Fibroblast of skin of left quadriceps (primary cell): Measurements from ENCODE around the gene SLC25A42.
"Not testable (repeated sequence)": the region's sequence is repeated elsewhere in the genome, so short reads cannot be mapped to it uniquely, and the experiment has no call there.

ENCODE experiments used
- DNase-seq, 2 experiments: peaks; one replicate each; pipeline ENCODE4 v3.0.0-alpha.2; 2013; ENCODE audit warnings: low read depth in 2 of 2

SLC25A42 gene

DNA sequence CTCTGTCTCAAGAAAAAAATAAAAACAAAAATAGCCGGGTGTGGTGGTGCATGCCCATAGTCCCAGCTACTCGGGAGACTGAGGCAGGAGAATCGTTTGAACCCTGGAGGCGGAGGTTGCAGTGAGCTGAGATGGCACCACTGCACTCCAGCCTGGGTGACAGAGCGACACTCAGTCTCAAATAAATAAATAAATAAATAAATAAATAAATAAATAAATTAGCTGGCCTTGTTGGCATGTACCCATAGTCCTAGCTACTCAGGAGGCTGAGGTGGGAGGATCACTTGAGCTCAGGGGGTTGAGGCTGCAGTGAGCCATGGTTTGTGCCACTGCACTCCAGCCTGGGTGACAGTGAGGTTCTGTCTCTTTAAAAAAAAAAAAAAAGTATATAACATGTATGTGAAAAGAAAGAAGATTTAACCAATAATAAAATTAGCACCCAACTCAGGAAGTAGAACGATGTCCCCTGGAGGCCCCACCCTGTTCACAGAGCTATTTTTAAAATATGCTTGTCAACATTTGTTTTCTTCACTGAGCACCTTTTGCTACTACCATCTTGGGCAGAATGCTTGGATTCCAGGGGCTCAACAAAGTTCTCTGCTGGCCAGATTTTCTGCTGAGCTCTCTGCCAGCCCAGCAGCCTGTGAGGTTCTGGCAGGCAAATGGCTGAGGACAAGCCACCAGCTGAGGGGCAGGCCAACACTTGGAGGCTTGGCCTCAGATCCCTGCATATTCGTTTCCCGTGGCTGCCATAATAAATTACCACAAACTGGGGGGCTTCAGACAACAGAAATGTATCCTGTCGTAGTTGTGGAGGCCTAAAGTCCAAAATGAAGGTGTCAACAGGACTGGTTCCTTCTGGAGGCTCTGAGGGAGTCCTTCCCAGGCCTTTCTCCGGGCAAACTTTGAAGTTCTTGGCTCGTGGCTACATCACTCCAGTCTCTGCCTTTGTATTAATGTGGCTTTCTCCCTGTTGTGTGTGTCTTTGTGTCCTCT lies 5.2 kb downstream of the SLC25A42 start:
- DNase-seq = no peak

DNA sequence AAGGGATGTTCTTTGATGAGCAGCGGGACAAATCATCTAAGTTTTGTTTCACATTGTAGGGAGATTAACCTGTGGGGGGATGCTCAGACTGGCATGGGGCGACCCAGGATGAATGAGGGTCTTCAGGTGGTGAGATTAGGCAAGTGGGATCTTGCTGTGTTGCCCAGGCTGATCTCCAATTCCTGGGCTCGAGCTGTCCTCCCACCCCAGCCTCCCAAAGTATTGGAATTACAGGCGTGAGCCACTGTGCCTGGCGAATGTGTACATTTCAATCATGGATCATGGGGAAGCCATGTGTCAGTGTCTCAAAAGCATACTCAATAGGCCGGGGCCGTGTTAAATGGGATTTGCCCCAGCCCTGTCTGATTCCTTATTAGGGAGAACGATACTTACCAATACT lies 8.1 kb downstream of the SLC25A42 start:
- DNase-seq = no peak

DNA sequence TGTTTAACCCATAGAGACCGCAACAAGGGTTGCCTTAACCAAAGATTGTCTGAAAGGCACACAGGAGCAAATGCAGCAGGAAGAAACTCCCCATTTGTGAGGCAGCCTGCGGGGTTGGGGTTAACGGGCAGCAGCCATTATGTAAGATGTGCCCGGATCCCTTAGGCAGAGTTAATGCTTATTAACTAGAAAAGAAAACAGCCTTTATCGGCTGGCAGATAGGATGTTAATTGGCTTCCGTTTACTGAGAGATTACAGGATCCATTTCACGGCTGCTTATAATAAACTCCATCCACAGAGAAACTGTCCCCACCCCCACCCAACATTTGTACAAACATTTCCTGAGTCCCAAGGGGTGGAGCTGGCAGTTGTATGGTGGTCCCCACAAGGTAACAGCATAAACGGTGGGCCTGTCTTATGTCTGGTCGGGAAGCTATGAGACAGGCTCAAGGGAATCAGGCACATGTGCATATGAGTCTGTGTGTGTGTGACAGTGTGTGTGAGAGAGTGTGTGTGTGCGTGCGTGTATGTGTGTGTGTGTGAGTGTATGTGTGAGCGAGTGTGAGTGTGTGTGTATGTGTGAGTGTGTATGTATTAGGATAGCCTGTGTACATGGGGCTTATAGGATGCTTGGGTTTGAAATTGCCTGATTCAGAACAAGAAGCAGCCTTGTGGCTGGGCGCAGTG lies 10.5 kb downstream of the SLC25A42 start:
- DNase-seq = no peak

DNA sequence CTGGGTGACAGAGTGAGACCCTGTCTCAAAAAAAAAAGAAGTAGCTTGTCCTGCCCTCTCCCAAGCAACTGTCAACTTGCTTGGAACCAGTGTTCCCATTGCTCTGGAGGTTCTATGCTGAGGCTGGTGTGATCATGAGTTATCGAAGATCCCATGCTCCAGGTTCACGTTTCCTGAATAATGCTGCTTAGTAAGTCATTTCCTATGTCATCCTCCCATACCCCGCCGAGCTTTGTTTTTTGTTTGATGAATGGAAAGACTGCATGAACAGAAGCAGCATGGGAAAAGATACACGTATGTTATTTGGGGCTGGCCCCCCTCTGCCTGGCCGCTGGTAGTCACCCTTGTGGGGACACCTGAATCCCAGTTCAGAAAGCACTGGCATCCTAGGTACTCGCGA lies 11.3 kb downstream of the SLC25A42 start:
- DNase-seq = no peak

DNA sequence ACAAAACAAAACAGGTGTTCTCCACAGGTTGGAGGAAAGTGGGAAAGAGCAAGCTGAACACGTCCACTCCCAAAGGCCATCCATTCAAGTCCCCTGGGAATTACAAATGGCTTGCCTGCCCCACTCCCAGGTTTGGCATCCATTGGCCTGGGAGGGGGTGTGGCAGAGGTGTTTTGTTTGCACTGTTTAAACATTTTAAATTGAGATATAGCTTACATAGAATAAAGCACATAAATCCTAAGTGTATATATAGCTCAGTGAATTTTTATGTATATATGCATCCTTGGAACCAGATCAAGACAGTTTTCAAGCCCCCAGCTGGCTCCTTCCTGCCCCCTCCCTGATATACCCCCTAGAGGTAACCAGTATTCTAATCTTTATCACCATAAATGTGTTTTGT lies 12.7 kb downstream of the SLC25A42 start:
- no peak for DNase-seq

DNA sequence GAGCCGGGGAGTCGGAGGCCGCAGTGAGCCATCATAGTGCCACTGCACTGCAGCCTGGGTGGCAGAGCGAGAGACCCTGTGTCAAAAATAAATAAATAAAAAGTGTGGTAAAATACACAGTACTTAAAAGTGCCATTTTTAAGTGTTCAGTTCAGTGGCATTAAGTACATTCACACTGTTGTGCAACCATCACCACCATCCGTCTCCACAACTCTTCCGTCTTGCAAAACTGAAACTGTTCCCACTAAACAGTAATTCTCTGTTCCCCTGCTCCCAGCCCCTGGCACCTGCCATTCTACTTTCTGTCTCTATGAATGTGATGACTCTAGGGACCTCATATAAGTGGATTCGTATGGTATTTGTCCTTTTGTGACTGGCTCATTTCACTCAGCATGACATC lies 13.3 kb downstream of the SLC25A42 start:
- DNase-seq = no peak

DNA sequence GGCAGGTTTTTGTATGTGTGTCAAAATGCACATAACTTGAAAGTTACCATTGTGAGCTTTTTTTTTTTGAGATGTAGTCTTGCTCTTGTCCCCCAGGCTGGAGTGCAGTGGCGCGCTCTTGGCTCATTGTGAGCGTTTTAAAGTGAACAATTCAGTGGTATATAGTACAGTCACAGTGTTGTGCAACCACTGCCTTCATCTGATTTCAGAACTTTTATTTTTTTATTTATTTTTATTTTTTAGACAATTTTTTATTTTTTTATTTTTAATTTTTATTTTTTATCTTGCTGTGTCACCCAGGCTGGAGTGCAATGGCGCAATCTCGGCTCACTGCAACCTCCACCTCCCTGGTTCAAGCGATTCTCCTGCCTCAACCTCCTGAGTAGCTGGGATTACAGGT lies 15.0 kb downstream of the SLC25A42 start:
- DNase-seq = no peak

DNA sequence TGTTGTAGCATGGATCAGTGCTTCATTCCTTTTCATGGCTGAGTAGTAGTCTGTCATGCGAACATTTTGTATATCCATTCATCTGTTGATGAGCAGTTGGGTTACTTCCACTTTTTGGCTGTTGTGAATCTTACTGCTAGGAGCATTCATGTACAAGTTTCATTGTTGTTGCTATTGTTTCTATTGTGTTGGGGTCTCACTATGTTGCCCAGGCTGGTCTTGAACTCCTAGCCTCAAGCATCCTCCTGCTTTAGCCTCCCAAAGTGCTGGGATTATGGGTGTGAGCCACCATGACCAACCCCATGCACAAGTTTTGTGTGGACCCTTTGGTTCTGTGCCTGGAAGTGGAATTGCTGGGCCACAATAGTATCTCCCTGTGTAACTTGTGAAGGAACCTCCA lies 15.8 kb downstream of the SLC25A42 start:
- DNase-seq = no peak

DNA sequence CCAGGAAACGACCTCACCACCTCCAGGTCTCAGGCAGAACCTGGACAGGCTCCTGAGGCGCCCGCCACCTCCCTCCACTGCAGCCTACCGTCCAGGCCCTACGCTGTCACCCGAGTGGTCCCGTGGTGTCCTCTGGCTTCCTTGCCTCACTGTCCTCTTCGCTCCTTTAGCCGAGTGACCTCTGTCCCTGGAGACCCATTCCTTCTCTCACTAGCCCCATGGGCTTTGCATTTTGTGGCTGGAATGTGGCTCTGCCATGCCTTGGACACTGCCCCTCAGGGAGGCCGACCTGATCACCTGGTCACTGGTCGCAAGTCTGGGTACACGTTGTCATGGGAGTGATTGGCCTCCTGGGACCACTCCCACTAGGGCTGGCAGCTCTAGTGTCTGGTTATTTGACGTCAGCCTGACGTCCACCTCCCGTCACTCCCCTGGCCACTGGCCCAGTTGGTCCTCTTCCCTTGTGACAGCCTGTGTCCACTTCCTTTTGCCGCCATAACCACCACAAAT lies 17.9 kb downstream of the SLC25A42 start:
- no peak for DNase-seq

DNA sequence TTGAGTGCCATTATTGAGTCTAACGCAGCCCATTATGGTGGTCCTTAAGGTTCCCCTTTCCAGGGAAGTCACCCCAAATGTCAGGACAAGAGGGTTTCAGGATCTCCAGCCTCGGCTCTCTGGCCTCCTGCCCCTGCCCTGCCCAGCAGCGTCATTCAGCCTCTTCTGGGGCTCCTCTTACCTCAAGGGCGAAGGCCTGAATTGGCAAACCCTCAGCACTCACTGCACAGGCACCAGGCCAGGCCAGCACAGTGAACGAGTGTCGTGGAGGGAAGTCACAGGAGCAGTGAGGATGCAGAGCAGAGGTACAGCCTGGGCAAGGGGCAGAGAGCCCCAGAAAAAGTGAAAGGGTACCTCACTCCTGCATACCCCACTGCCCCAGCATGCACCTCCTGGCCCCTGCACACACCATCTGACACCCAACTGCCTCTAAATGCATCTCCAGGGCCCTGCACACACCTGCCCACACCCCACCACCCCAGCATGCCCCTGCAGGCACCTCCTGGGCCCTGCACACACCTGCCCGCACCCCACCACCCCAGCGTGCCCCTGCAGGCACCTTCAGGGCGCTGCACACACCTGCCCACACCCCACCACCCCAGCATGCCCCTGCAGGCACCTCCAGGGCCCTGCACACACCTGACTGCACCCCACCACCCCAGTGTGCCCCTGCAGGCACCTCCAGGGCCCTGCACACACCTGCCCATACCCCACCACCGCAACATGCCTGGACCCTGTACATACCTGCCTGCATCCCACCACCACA lies 19.8 kb downstream of the SLC25A42 start:
- no peak for DNase-seq

DNA sequence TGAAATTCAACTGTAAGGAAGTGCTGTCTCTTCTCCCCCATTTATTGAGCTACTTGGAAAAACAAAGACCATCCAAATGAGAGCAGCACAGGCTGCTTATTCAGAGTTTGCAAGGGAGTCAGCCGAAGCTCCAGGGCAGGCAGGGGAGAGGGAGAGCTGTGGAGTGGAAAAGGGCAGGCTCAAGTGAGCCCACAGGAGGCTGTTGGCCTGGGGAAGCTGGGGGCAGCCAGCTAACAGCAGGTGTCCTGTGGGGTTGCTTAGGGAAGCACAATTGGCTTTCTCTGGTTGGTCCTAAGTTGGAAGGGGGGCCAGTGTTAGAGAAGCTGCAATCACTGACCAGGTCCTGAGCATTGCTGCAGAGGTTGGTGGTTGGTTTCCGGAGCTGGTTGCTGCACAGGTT lies 23.9 kb downstream of the SLC25A42 start:
- DNase-seq = no peak

DNA sequence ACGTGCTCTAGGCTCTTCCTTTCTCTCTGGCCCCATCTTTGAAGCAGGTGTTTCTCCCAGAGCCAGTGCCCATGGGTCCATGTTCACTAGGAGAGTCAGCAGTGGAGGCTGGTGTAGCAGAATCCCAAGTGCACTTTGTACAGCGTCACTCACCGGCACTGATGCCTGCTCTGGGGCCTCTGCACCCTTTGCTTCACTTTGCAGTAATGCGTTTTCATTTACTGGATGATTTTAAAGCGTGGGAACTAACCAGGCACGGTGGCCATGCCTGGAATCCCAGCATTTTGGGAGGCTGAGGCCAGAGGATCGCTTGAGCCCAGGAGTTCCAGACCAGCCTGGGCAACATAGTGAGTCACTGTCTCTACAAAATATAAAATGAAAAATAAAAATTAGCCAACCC lies 30.7 kb downstream of the SLC25A42 start:
- DNase-seq = no peak

DNA sequence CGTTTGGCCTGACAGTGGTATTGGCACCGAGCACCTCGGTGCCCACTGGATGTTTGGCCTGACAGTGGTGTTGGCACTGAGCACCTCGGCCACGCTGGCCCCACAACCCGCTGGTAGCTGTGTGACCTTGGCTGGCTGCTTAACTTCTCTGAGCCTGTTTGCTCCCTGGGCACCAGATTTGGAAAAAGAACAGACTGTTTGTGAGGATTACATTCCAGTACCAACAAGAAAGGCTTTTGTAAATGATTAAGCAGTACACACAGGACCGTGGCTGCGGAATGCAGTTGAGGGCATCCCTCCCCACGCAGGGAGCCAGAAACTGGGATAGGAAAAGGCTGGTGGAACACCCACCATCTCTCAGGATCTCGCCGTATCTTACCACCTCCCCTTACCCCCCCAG lies 31.9 kb downstream of the SLC25A42 start:
- DNase-seq = no peak

DNA sequence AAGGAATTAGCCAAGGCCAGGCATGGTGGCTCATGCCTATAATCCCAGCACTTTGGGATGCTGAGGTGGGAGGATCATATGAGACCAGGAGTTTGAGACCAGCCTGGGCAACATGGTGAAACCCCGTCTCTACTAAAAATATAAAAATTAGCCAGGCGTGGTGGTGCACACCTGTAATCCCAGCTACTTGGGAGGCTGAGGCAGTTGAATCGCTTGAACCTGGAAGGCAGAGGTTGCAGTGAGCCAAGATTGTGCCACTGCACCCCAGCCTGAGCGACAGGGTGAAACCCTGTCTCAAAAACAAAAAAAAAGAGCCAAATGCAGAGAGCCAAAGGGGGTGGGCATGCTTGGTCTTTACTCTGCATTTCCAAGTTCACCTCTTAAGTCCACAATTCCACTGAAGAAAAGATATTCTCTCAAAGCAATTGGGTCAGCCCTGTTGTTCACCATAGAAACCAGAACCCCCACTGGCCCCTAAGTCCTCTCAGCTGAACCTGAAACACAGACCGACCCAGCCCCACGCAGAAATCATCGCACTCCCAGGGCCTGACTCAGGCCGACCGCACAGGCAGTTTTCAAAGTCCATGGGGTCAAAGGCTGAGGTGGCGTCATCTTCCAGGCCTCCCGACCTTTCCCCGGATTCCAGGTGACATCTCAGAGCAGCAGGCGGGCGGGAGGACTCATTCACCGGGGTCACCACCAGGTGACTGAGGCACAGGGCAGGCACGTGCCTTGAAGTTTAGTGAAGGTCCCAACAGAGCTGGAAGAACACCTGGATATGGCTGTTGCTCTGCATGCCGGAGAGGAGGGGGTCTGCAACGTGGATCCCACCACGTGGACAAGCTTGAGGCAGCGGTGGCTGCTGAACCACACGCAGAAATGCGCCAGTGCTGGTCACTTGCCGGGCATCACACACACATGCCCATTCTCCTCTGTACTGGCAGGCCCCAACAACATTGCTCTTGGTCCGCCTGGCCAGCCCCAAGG lies 33.1 kb downstream of the SLC25A42 start:
- DNase-seq = no peak

DNA sequence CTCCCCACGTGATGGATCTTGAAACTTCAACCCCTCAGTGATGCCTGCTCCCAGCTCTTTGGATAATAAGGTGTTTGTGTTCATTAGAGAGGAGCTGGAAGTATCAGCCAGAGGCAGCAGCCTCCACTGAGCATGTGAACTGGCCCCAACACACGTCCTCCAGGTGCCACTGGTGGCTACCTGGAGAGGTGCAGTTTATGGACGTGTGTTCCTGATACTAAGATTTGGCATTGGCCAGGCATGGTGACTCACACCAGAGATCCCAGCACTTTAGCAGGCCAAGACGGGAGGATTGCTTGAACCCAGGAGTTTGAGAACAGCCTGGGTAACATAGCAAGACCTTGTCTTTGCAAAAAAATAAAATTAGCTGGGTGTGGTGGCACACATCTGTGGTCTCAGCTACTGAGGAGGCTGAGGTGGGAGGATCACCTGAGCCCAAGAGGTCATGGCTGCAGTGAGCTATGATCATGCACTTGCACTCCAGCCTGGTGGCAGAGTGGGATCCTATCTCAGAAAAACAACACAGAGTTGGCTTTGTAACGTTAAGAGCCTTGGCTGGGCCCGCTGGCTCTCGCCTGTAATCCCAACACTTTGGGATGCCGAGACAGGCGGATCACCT lies 34.4 kb downstream of the SLC25A42 start:
- no peak for DNase-seq

DNA sequence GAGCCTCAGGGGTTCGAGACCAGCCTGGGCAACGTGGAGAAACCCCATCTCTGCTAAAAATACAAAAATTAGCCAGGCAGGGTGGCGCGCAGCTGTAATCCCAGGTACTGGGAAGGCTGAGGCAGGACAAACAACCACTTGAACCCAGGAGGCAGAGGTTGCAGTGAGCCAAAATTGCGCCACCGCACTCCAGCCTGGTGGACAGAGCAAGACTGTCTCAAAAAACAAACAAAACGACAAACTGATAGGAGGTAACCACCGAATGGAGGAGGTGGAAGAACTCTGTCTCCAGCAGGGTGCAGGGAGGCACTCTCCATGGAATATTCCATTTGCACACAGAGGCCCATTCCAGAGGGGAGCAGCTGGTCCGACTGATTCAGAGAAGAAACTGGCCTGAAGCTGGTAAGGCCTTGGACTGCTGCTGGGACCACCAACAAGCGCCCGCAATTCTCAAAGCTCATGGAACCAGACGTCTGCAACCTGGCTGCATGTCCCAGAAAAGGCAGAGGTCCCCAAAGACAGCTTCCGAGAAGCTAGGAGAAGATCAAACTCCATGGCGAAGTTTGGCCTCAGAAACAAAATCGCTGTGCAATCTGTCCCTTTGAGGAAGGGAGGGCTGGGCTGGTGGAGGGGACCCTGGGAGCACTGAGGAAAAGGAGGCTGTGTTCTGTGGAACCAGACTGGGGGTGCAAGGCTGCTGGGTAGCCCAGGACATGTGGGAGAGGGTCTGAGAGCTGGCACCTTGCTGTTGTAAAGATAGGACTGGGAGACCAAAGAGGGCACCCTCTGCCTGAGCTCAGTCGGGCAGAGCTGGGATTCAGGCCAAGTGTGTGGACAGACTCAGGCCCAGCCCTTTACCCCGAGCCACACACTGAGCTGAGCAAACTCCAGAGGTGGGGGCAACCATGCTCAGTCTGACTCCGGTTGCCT lies 35.2 kb downstream of the SLC25A42 start:
- DNase-seq = no peak

DNA sequence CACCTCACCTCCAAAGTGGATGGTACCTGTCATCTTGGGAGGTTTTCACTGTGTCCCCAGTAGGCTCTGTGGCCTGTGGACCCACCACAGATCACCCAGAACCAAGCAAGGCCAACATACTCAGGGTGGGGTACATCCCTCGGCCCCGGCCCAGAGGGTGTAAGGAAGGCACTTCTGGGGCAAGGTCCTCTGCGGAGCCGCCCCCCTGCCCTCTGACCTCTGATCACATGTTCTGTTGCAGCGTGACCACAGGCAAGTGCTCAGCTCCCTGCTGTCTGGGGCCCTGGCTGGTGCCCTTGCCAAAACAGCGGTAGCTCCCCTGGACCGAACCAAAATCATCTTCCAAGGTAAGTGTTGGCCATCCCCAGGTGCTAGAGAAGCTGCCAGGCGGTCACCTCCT lies 37.7 kb downstream of the SLC25A42 start:
- no peak for DNase-seq

DNA sequence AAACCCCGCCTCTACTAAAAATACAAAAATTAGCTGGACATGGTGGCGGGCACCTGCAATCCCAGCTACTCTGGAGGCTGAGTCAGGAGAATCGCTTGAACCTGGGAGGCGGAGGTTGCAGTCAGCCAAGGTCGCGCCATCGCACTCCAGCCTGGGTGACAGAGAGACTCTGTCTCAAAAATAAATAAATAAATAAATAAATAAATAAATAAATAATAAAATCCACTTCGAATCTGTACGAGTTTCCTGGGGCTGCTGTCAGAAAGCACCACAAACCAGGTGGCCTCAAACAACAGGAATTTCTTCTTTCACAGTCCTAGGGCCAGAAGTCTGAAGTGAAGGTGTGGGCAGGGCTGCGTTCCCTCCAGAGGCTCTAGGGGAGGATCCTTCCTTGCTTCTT lies 38.8 kb downstream of the SLC25A42 start:
- not testable (repeated sequence) for DNase-seq

DNA sequence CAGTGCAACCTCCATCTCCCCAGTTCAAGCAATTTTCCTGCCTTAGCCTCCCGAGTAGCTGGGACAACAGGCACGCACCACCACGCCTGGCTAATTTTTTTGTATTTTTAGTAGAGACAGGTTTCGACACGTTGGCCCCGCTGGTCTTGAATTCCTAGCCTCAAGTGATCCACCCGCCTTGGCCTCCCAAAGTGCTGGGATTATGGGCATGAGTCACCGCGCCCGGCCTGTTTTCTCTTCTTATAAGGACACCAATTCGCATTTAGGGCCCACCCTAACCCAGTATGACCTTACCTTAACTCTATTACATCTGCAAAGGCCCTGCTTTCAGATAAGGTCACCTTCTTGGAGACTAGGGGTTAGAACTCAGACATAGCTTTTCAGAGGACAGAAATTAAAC lies 39.4 kb downstream of the SLC25A42 start:
- no peak for DNase-seq
